GM18505 (cell line): ENCODE measurements around the gene CAMTA1.

Source experiments
- ATAC-seq: cut with Tn5 transposase; IDR thresholded peaks from one replicate; pipeline ENCODE4 v1.9.1; 2021; ENCODE audit not compliant: unreplicated experiment
- POLR2A ChIP-seq: IDR thresholded peaks from 4 replicates; pipeline ENCODE4 v1.6.1; 2011; ENCODE audit warnings: borderline replicate concordance; ENCODE audit not compliant: insufficient read depth, insufficient read length; ENCODE audit errors: extremely low read depth

The CAMTA1 gene

DNA sequence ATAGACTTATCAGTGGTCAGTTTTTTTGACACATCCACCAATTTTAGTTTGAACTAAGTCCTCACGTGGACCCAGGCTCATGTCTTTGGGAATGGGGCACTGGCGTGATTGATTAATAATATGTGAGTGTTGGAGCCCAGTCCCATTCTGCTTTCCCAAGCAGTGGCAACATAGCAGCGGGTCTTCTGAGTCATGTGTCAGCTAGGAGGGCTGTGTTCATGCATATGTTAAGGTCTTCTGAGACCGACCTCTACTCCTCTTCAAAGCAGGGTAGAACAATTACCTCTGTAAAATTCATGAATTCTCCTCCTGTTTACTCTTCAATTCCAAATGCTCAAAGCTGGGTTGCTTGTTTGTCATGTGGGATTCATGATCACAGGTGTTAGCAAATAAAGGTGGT is 291.3 kb downstream of the CAMTA1 start:
- ATAC-seq = no peak
- TF ChIP-seq POLR2A = no peak

DNA sequence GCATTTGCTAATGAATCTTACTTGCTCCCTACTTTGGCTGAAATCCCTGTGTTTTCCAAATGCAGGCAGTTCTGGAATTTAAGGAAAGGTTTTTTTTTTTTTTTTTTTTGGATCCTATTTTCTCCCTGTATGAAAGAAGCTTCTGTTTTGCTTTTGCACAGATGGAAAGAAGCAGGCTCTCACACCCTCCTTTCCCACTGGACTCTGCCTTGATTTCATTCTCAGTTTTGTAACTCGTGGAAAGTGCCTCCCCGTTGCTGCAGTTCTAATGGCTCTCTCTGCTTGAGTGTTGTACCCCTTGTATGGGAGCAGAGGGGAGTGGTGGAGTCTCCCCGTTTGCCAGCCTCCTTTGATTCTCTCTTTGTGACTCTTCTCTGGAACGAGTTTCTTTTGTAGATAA is 291.9 kb downstream of the CAMTA1 start:
- ATAC-seq = no peak
- no peak for TF ChIP-seq POLR2A

DNA sequence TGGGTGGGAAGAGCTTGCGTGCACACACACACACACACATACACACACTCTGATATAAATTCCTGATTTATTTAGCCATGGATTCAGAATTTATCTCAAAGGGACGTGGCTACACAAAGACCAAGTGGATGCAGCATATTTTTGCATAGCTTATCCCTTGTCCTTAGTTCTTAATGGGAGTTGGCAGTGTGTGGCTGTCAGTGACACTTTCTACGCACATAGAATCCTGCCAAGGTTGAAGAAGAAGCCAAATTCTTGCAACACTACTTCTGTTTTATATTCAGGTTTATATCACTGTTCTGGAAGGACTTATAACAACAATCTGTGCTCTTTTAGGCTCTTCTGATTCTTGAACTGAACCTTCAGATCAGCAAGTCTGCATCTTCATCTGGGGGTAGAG is 292.7 kb downstream of the CAMTA1 start:
- TF ChIP-seq POLR2A = no peak
- no peak for ATAC-seq

GRCh38 chr1:7079637-7080036 is 294.4 kb downstream of the CAMTA1 start:
- no peak for TF ChIP-seq POLR2A
- ATAC-seq = no peak

GRCh38 chr1:7084232-7084894 is 299.1 kb downstream of the CAMTA1 start:
- ATAC-seq = no peak
- no peak for TF ChIP-seq POLR2A

GRCh38 chr1:7085521-7085920 is 300.3 kb downstream of the CAMTA1 start:
- TF ChIP-seq POLR2A = no peak

GRCh38 chr1:7086106-7086505 is 300.9 kb downstream of the CAMTA1 start:
- no peak for ATAC-seq
- no peak for TF ChIP-seq POLR2A

More at GRCh38 chr1:7085521-7085920, 300.3 kb downstream of the CAMTA1 start:
- ATAC-seq = no peak

- ATAC-seq = no peak
- TF ChIP-seq POLR2A = no peak
Measured at GRCh38 chr1:7087888-7088287, 302.6 kb downstream of the CAMTA1 start.

DNA sequence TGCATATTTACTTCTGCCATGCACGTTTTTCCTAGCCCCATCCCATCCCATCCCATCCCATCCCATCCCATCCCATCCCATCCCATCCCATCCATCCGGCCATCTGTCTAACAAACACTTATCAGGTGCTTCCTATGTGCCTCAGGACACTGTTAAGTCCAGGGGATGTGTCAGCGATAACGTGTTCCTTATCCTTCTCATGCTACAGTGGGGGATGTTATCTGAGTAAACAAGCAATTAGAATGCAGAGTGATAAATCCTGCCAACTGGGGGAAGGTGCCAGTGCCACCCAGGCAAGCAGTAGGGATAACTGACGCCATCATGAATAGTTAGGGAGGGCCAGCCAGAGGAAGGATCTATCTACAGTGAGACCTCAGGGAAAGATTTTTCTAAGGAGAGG is 304.2 kb downstream of the CAMTA1 start:
- TF ChIP-seq POLR2A = no peak
- ATAC-seq = no peak

DNA sequence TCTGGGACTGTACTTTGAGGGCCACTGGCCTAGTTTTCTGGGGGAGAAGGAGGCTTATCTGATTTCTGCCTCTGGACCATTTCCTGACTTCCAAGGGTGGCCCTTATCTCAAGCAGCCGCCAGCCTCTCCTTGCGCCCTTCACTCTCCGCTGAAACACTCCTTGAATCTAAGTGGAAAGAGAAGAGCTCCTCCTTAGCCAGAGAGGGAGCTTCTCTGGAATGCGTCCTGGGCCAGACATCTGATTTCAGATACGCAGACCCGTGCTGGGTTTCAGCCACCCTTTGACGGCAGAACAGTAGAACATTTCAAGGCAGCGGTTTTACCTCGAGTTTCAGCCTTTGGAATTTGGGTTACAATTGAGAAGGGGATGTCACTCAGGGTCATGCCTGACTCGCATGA is 308.0 kb downstream of the CAMTA1 start:
- TF ChIP-seq POLR2A = no peak

DNA sequence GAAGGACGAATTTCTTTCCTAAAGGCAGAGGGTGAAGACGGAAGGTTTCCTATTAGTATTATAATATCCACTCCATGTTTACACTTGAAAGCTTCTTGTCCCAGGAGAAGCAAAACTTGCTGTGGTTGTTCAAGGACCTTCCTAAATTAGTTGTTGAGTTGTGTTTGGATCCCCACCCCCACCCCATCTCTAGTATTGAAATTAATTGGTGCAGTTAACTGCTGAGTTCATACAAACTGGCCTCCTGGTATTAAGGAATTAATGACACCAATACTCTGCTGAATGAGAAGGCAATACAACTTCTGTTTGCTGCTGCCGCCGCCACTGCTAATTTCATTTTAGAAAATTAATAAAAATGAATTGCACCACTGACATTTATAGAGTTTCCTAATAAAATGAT is 308.8 kb downstream of the CAMTA1 start:
- no peak for TF ChIP-seq POLR2A
- ATAC-seq = no peak

More for the DNA sequence above, 308.0 kb downstream of the CAMTA1 start:
- ATAC-seq = no peak

DNA sequence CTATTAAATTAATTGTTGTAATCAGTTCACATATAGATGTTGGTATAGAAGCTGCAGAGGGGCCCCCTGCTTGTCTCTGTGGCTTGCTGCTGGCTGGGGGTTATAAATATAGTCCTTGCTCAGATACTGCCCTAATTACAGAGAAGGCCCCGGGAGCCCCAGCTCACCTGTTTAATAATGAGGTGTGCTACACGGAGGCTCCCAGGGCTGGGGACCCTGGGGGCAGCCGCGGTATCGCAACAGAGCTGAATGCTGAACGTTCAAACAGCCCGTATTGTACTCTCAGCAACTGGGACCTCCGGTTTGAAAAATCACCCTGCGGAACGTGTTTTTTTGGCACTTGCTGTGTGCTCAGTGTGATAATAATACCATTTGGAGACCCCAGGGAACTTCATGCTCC is 309.3 kb downstream of the CAMTA1 start:
- TF ChIP-seq POLR2A = no peak
- ATAC-seq = no peak

DNA sequence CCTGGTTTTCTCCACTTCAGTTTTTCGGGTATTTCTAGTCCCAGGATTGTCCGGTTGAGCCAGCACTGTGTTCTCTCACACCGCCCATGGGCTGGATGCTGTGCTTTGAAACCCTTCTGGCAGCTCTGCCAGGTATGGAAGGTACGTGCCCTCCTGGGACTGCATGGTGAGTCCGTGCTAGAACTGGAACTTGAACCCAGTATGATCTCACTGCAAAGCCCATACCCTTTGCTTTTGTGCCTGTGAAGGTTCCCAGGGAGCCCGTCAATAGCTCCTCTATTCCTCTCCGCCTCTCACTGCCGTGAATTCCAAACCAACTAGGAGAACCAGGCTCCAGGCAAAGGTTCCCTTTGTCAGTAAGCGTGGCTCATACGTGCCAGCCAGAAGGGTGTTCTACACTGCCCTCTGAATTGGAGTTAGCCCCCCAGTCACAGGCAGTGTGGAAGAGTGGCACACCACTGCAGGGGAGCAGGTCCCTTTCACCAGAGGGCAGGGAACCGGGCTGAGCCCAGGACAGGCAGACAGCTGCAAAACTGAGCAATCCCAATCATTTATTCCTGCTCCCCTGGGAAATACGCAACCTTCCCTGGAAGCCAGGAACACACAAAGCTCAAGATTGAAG is 310.2 kb downstream of the CAMTA1 start:
- no peak for TF ChIP-seq POLR2A
- ATAC-seq = no peak

- TF ChIP-seq POLR2A = no peak
- ATAC-seq = no peak
Measured at GRCh38 chr1:7097938-7098592, 312.8 kb downstream of the CAMTA1 start.
